OCI-LY3 (cell line): Measurements from ENCODE around the gene SERPINB10.

Source experiments
- H2AFZ ChIP-seq: fragments of 200-600, 300-600 bp; shearing (Covaris generic); 2 replicates; pipeline ENCODE4 v1.6.0; 2014; ENCODE audit warnings: antibody characterized with exemption, low read depth, low read length
- H3K27ac ChIP-seq: fragments of 200-600, 300-600 bp; sonication (generic); 2 replicates; pipeline ENCODE4 v1.5.1; 2014; ENCODE audit warnings: mild to moderate bottlenecking, low read length, moderate library complexity, mixed read lengths
- H3K27me3 ChIP-seq: fragments of 200-600, 300-600 bp; sonication (generic); 2 replicates; pipeline ENCODE4 v1.6.1; 2014; ENCODE audit warnings: low read depth, low read length, mixed read lengths
- H3K36me3 ChIP-seq: fragments of 200-600, 300-600 bp; sonication (generic); replicated peaks from 2 replicates; pipeline ENCODE3; 2014; ENCODE audit warnings: low read depth, low read length, mixed read lengths
- H3K4me1 ChIP-seq: fragments of 300-600, 200-600 bp; sonication (generic); 2 replicates; pipeline ENCODE4 v1.6.1; 2014; ENCODE audit warnings: low read length, mixed read lengths
- H3K4me2 ChIP-seq: fragments of 200-600, 300-600 bp; sonication (generic); 2 replicates; pipeline ENCODE4 v1.6.1; 2014; ENCODE audit warnings: low read length, mixed read lengths
- H3K4me3 ChIP-seq: fragments of 300-600, 200-600 bp; sonication (generic); 2 replicates; pipeline ENCODE4 v1.5.1; 2014; ENCODE audit warnings: antibody characterized with exemption, mild to moderate bottlenecking, low read length, moderate library complexity
- H3K79me2 ChIP-seq: fragments of 300-600, 200-600 bp; shearing (Covaris generic); 2 replicates; pipeline ENCODE4 v1.6.1; 2014; ENCODE audit warnings: mild to moderate bottlenecking, low read length, mixed read lengths
- H3K9ac ChIP-seq: fragments of 300-600, 200-600 bp; shearing (Covaris generic); 2 replicates; pipeline ENCODE4 v1.6.0; 2014; ENCODE audit warnings: mild to moderate bottlenecking, low read length, moderate library complexity
- H3K9me3 ChIP-seq: fragments of 200-600, 300-600 bp; shearing (Covaris generic); 2 replicates; pipeline ENCODE4 v1.6.1; 2014; ENCODE audit warnings: low read length, mixed read lengths; ENCODE audit not compliant: insufficient read depth
- H4K20me1 ChIP-seq: fragments of 200-600, 300-600 bp; sonication (generic); 2 replicates; pipeline ENCODE4 v1.6.1; 2016; ENCODE audit warnings: low read length, mixed read lengths; ENCODE audit not compliant: insufficient read depth
- EZH2phosphoT487 ChIP-seq: fragments of 200-600 bp; shearing (Covaris generic); IDR thresholded peaks from 2 replicates; pipeline ENCODE4 v1.6.1; 2018; ENCODE audit warnings: antibody characterized with exemption, mixed run types, low read depth
- TF ChIP-seq, protein P1 (sequence below): fragments of 200-600, 300-600 bp; sonication (generic); IDR thresholded peaks from 2 replicates; pipeline ENCODE4 v1.5.1; 2014; ENCODE audit warnings: antibody characterized with exemption, low read length, low read depth

SERPINB10 gene

DNA sequence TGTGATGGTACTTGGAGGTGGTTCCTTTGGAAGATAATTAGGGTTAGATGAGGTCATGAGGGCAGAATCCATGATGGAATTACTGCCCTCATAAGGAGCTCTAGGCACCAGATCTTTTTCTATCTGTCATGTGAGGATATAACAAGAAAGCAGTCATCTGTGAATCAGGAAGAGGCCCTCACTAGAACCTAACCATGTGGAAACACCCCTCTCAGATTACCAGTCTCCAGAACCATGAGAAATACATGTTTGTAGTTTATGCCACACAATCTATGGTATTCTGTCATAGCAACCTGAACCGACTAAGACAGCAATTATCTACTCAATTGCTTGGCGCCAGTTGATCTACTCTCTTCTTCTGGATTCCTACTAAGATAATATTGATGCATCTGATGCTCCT is 2.4 kb upstream of the SERPINB10 start:
- Histone ChIP-seq H3K36me3 (no peaks in the 10 kb centered on the region), H3K27ac (no peak overlapping the region), H3K9ac (no peak overlapping the region), H2AFZ (no peak overlapping the region), H3K4me2 (no peak overlapping the region), H3K27me3 (no peaks in the 10 kb centered on the region), H4K20me1 (no peaks in the 10 kb centered on the region), H3K4me1 (peaks cover 22% of the 10 kb centered on the region), H3K79me2 (no peaks in the 10 kb centered on the region), H3K9me3 (no peaks in the 10 kb centered on the region), H3K4me3 (no peak overlapping the region)
- no peak for TF ChIP-seq EZH2phosphoT487
- TF ChIP-seq, protein P1, sequence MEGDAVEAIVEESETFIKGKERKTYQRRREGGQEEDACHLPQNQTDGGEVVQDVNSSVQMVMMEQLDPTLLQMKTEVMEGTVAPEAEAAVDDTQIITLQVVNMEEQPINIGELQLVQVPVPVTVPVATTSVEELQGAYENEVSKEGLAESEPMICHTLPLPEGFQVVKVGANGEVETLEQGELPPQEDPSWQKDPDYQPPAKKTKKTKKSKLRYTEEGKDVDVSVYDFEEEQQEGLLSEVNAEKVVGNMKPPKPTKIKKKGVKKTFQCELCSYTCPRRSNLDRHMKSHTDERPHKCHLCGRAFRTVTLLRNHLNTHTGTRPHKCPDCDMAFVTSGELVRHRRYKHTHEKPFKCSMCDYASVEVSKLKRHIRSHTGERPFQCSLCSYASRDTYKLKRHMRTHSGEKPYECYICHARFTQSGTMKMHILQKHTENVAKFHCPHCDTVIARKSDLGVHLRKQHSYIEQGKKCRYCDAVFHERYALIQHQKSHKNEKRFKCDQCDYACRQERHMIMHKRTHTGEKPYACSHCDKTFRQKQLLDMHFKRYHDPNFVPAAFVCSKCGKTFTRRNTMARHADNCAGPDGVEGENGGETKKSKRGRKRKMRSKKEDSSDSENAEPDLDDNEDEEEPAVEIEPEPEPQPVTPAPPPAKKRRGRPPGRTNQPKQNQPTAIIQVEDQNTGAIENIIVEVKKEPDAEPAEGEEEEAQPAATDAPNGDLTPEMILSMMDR, result no peak

DNA sequence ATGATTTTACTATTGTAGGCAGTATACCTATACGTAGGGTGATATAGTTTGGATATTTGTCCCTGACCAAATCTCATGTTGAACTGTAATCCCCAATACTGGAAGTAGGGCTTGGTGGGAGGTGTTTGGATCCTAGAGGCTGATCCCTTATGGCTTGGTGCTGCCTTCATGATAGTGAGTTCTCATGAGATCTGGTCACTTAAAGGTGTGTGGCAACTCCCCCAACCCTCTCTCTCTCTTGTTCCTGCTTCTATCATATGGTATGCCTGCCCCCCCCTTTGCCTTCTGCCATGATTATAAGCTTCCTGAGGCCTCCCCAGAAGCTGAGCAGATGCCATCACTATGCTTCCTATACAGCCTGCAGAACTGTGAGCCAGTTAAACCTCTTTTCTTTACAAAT is 1.7 kb upstream of the SERPINB10 start:
- no peak overlapping the region for H3K4me3 ChIP-seq
- H3K79me2 ChIP-seq, result no peaks in the 10 kb centered on the region
- no peak overlapping the region for H3K9ac ChIP-seq
- H3K9me3 ChIP-seq, result no peaks in the 10 kb centered on the region
- H3K4me2 ChIP-seq, result no peak overlapping the region
- no peak overlapping the region for H3K27ac ChIP-seq
- TF ChIP-seq, protein P1, result no peak
- no peak for TF ChIP-seq EZH2phosphoT487
- peaks cover 25% of the 10 kb centered on the region for H3K4me1 ChIP-seq
- no peak overlapping the region for H2AFZ ChIP-seq
- no peaks in the 10 kb centered on the region for H3K36me3 ChIP-seq
- H4K20me1 ChIP-seq, result no peaks in the 10 kb centered on the region
- H3K27me3 ChIP-seq, result no peaks in the 10 kb centered on the region

DNA sequence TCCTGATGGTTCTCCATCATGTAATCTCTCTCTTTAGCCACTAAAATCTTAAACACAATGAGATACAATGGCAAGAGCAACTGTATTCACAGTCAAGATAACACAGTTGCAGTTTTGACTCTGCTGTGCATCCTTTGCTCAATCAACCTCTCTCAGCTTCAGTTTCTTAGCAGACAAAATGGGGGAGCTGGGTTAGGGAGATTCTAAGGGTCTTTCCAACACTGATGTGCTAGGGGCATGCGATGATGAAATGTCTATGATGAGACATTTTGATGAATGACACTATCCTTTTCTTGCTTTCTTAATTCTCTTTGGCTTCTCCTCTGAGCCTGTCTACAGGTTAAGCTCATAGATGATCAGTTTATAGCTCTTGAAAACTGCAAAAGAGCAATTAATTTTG is 1.1 kb downstream of the SERPINB10 start:
- TF ChIP-seq EZH2phosphoT487, result no peak
- TF ChIP-seq, protein P1, result no peak
- no peaks in the 10 kb centered on the region for H4K20me1 ChIP-seq
- no peaks in the 10 kb centered on the region for H3K36me3 ChIP-seq
- no peaks in the 10 kb centered on the region for H3K79me2 ChIP-seq
- H3K27me3 ChIP-seq, result no peaks in the 10 kb centered on the region
- no peak overlapping the region for H3K9ac ChIP-seq
- H3K9me3 ChIP-seq, result no peaks in the 10 kb centered on the region
- H3K4me2 ChIP-seq, result no peak overlapping the region
- H3K4me1 ChIP-seq, result peaks cover 25% of the 10 kb centered on the region
- no peak overlapping the region for H3K27ac ChIP-seq
- H3K4me3 ChIP-seq, result no peak overlapping the region
- 0 out of 2 replicates have a peak overlapping the region, but pooled peaks have one; percentile 11 for H2AFZ ChIP-seq

DNA sequence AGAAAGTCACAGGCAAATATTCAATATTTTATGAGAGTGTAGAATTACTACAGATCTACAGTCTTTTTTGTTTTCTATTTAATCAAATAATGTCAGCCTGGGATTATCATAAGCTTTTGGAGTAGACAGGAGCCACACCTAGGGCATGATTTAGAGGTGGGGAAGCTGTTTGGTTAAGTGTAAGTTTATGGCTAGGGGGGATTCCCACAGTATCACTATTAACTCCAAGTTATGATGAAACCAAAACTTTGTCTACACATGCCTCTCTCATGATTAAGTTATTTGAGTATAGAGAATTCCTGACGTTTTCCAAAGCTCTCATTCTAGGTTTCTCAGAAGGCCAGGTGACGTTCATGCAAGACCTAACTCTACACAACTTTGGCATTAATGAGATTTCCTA is 2.1 kb downstream of the SERPINB10 start:
- Histone ChIP-seq H3K4me3 (no peak overlapping the region), H3K36me3 (no peaks in the 10 kb centered on the region), H3K4me2 (peak overlapping the region; percentile 34), H3K4me1 (peaks cover 25% of the 10 kb centered on the region), H3K9ac (no peak overlapping the region), H3K27me3 (no peaks in the 10 kb centered on the region), H3K9me3 (no peaks in the 10 kb centered on the region), H3K79me2 (no peaks in the 10 kb centered on the region), H2AFZ (peak overlapping the region; percentile 17; the same call in 1 of the 2 replicates), H4K20me1 (no peaks in the 10 kb centered on the region), H3K27ac (no peak overlapping the region)
- no peak for TF ChIP-seq EZH2phosphoT487

DNA sequence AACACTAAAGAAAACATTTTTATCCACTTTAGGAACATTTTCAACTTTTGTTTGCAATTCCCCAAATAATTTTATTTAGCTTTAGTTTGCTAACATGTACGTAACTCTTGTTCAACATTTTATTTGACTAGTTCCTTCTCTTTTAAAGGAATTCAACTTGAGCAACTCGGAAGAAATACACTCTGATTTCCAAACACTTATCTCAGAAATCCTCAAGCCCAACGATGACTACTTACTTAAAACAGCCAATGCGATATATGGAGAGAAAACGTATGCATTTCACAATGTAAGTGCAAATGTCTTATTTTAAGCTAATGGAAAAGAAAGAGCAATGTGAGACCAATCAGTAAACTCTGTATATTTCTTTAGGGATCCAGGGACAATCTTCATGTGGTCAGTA is 10.1 kb downstream of the SERPINB10 start:
- Histone ChIP-seq H3K4me3 (no peak overlapping the region), H4K20me1 (no peaks in the 10 kb centered on the region), H3K9ac (no peak overlapping the region), H3K79me2 (no peaks in the 10 kb centered on the region), H3K9me3 (no peaks in the 10 kb centered on the region), H3K4me1 (no peaks in the 10 kb centered on the region), H3K27me3 (no peaks in the 10 kb centered on the region), H3K36me3 (no peaks in the 10 kb centered on the region), H3K4me2 (no peak overlapping the region), H3K27ac (no peak overlapping the region), H2AFZ (no peak overlapping the region)
- no peak for TF ChIP-seq EZH2phosphoT487
- TF ChIP-seq, protein P1, result no peak
